Stimulated activated naive CD8-positive, alpha-beta T cell treated with anti-CD3 and anti-CD28 coated beads, Interleukin-15, amount 100 ng/mL, for 72 hours (primary cell): Measurements from ENCODE around the gene GRIP2.

ENCODE experiments used
- ATAC-seq: fragments of 150-1000 bp; cut with Tn5 transposase; 2 replicates; pipeline ENCODE4 v1.10.0; 2021; ENCODE audit warnings: mild to moderate bottlenecking, moderate library complexity
- DNase-seq, 2 donors: peaks; one replicate each; pipeline ENCODE4 v3.0.0; 2021 to 2022
- H3K27ac Mint-ChIP-seq, 2 donors: one replicate each; pipeline ENCODE4 v1.8.0; 2022; ENCODE audit warnings: mild to moderate bottlenecking in 2 of 2, mixed read lengths in 2 of 2, moderate library complexity in 2 of 2
- H3K27me3 Mint-ChIP-seq: one replicate; pipeline ENCODE4 v1.8.0; 2022; ENCODE audit warnings: mixed read lengths
- H3K4me1 Mint-ChIP-seq: one replicate; pipeline ENCODE4 v1.8.0; 2022; ENCODE audit warnings: mild to moderate bottlenecking, mixed read lengths
- H3K4me3 Mint-ChIP-seq, 2 donors: one replicate each; pipeline ENCODE4 v1.8.0; 2022; ENCODE audit warnings: mild to moderate bottlenecking in 2 of 2, mixed read lengths in 2 of 2, moderate library complexity in 1 of 2
- H3K9me3 Mint-ChIP-seq, 2 donors: one replicate each; pipeline ENCODE4 v1.8.0; 2022; ENCODE audit warnings: mixed read lengths in 2 of 2

The GRIP2 gene

GRCh38 chr3:14457999-14458398 is 82.1 kb downstream of the GRIP2 start:
- Mint-ChIP-seq H3K4me1 (peaks cover 28% of the 10 kb centered on the region), H3K4me3 (no peak overlapping the region), H3K27ac (no peak overlapping the region), H3K27me3 (no peaks in the 10 kb centered on the region), H3K9me3 (no peaks in the 10 kb centered on the region)
- ATAC-seq (no peak), DNase-seq (no peak)

GRCh38 chr3:14457481-14457880 is 82.7 kb downstream of the GRIP2 start:
- no peaks in the 10 kb centered on the region for H3K27me3 Mint-ChIP-seq
- H3K4me1 Mint-ChIP-seq = peaks cover 23% of the 10 kb centered on the region
- H3K4me3 Mint-ChIP-seq = no peak overlapping the region
- DNase-seq (no peak), ATAC-seq (no peak)
- no peaks in the 10 kb centered on the region for H3K9me3 Mint-ChIP-seq
- no peak overlapping the region for H3K27ac Mint-ChIP-seq

GRCh38 chr3:14456794-14457193 is 83.3 kb downstream of the GRIP2 start:
- Mint-ChIP-seq H3K9me3 (no peaks in the 10 kb centered on the region), H3K4me3 (no peak overlapping the region), H3K4me1 (peaks cover 16% of the 10 kb centered on the region), H3K27me3 (no peaks in the 10 kb centered on the region), H3K27ac (no peak overlapping the region)
- DNase-seq (no peak), ATAC-seq (no peak)

GRCh38 chr3:14455571-14456317 is 84.4 kb downstream of the GRIP2 start:
- no peak overlapping the region for H3K4me3 Mint-ChIP-seq
- H3K27ac Mint-ChIP-seq = peak overlapping the region in 1 of 2 donors; percentile 75
- ATAC-seq = no peak
- peaks cover 9% of the 10 kb centered on the region for H3K4me1 Mint-ChIP-seq
- no peaks in the 10 kb centered on the region for H3K27me3 Mint-ChIP-seq
- H3K9me3 Mint-ChIP-seq = no peaks in the 10 kb centered on the region
- no peak for DNase-seq

GRCh38 chr3:14454639-14455310 is 85.4 kb downstream of the GRIP2 start:
- H3K27me3 Mint-ChIP-seq = no peaks in the 10 kb centered on the region
- no peak for ATAC-seq
- no peak overlapping the region for H3K27ac Mint-ChIP-seq
- H3K9me3 Mint-ChIP-seq = no peaks in the 10 kb centered on the region
- no peaks in the 10 kb centered on the region for H3K4me1 Mint-ChIP-seq
- no peak for DNase-seq
- H3K4me3 Mint-ChIP-seq = no peak overlapping the region

GRCh38 chr3:14453876-14454638 is 86.1 kb downstream of the GRIP2 start:
- Mint-ChIP-seq H3K4me3 (no peak overlapping the region), H3K9me3 (no peaks in the 10 kb centered on the region), H3K4me1 (no peaks in the 10 kb centered on the region), H3K27ac (peak overlapping the region; percentile 43 to 59), H3K27me3 (no peaks in the 10 kb centered on the region)
- ATAC-seq (no peak), DNase-seq (no peak)

- Mint-ChIP-seq H3K27ac (peak overlapping the region in 1 of 2 donors; percentile 7), H3K4me1 (no peaks in the 10 kb centered on the region), H3K27me3 (no peaks in the 10 kb centered on the region), H3K4me3 (no peak overlapping the region), H3K9me3 (no peaks in the 10 kb centered on the region)
- DNase-seq (no peak), ATAC-seq (no peak)
Observed at GRCh38 chr3:14452740-14453710, 87.1 kb downstream of the GRIP2 start.

GRCh38 chr3:14451844-14452739 is 88.0 kb downstream of the GRIP2 start:
- H3K4me3 Mint-ChIP-seq = no peak overlapping the region
- H3K9me3 Mint-ChIP-seq = no peaks in the 10 kb centered on the region
- no peaks in the 10 kb centered on the region for H3K4me1 Mint-ChIP-seq
- H3K27me3 Mint-ChIP-seq = no peaks in the 10 kb centered on the region
- no peak overlapping the region for H3K27ac Mint-ChIP-seq
- ATAC-seq (no peak), DNase-seq (no peak)

- ATAC-seq = no peak
- Mint-ChIP-seq H3K27me3 (no peaks in the 10 kb centered on the region), H3K9me3 (no peaks in the 10 kb centered on the region), H3K4me3 (no peak overlapping the region), H3K27ac (peak overlapping the region in 1 of 2 donors; percentile 52), H3K4me1 (no peaks in the 10 kb centered on the region)
- no peak for DNase-seq
Observed at GRCh38 chr3:14450922-14451606, 89.1 kb downstream of the GRIP2 start.

GRCh38 chr3:14450506-14450905 is 89.6 kb downstream of the GRIP2 start:
- DNase-seq (no peak), ATAC-seq (no peak)
- Mint-ChIP-seq H3K27ac (no peak overlapping the region), H3K27me3 (no peaks in the 10 kb centered on the region), H3K9me3 (no peaks in the 10 kb centered on the region), H3K4me3 (no peak overlapping the region), H3K4me1 (no peaks in the 10 kb centered on the region)

GRCh38 chr3:14448756-14449727 is 91.1 kb downstream of the GRIP2 start:
- H3K4me1 Mint-ChIP-seq = peaks cover 3% of the 10 kb centered on the region
- H3K9me3 Mint-ChIP-seq = no peaks in the 10 kb centered on the region
- no peak for ATAC-seq
- peak overlapping the region; percentile 60 to 78 for H3K27ac Mint-ChIP-seq
- H3K4me3 Mint-ChIP-seq = no peak overlapping the region
- DNase-seq = no peak
- H3K27me3 Mint-ChIP-seq = no peaks in the 10 kb centered on the region

- H3K9me3 Mint-ChIP-seq = no peaks in the 10 kb centered on the region
- no peaks in the 10 kb centered on the region for H3K27me3 Mint-ChIP-seq
- ATAC-seq (no peak), DNase-seq (no peak)
- peaks cover 4% of the 10 kb centered on the region for H3K4me1 Mint-ChIP-seq
- H3K27ac Mint-ChIP-seq = peak overlapping the region in 1 of 2 donors; percentile 13
- no peak overlapping the region for H3K4me3 Mint-ChIP-seq
Observed at GRCh38 chr3:14448063-14448462, 92.1 kb downstream of the GRIP2 start.

GRCh38 chr3:14446988-14447570 is 93.1 kb downstream of the GRIP2 start:
- H3K27me3 Mint-ChIP-seq = no peaks in the 10 kb centered on the region
- H3K9me3 Mint-ChIP-seq = no peaks in the 10 kb centered on the region
- ATAC-seq (no peak), DNase-seq (no peak)
- H3K4me1 Mint-ChIP-seq = peaks cover 4% of the 10 kb centered on the region
- no peak overlapping the region for H3K4me3 Mint-ChIP-seq
- no peak overlapping the region for H3K27ac Mint-ChIP-seq
